ENCODE measurements around the gene IFNK. TPM values are rescaled to one million over a fixed set of nuclear protein-coding genes. Genes with fewer than 3 reads are reported as not detected.
A peak's percentile ranks its signal among the peaks of the same experiment; 100 is the strongest.

The IFNK gene
- total and polyA plus RNA-seq, 7 donors = not detected

GRCh38 chr9:27563738-27564430 is 39.8 kb downstream of the IFNK start:
- Histone ChIP-seq H3K36me3 (peaks cover 0 to 70% (median 9%) of the 10 kb centered on the region in 4 donors), H3K27ac (peak overlapping the region in 2 of 4 donors; percentile 3 to 53), H3K4me3 (no peak overlapping the region), H3K4me1 (peaks cover 0 to 10% (median 0%) of the 10 kb centered on the region in 4 donors), H3K27me3 (no peaks in the 10 kb centered on the region), H3K9me3 (no peaks in the 10 kb centered on the region)
- no peak for DNase-seq
- 90 to 91% methylated on average over 4 of the region's 4 CpGs for WGBS, 2 donors
- no peak for TF ChIP-seq EP300 (IDR thresholded peaks at IDR 0.05)
- TF ChIP-seq CTCF (IDR thresholded peaks at IDR 0.05) = no peak
- TF ChIP-seq POLR2A (IDR thresholded peaks at IDR 0.05) = no peak
- TF ChIP-seq POLR2AphosphoS5 (IDR thresholded peaks at IDR 0.05) = no peak
- intact Hi-C loops (cut with DNase I) = no loop called here

GRCh38 chr9:27564670-27565069 is 40.6 kb downstream of the IFNK start:
- no peak for TF ChIP-seq POLR2A (IDR thresholded peaks at IDR 0.05)
- TF ChIP-seq EP300 (IDR thresholded peaks at IDR 0.05) = no peak
- TF ChIP-seq CTCF (IDR thresholded peaks at IDR 0.05) = no peak
- TF ChIP-seq POLR2AphosphoS5 (IDR thresholded peaks at IDR 0.05) = no peak
- no peak for DNase-seq
- no peaks in the 10 kb centered on the region for H3K9me3 ChIP-seq
- H3K27me3 ChIP-seq = no peaks in the 10 kb centered on the region
- intact Hi-C loops (cut with DNase I) = no loop called here
- H3K4me3 ChIP-seq = no peak overlapping the region
- WGBS, 2 donors = 69 to 97% methylated on average over 1 of the region's 1 CpG
- peaks cover 0 to 62% (median 9%) of the 10 kb centered on the region in 4 donors for H3K36me3 ChIP-seq
- peak overlapping the region in 2 of 4 donors; percentile 3 to 53 for H3K27ac ChIP-seq
- H3K4me1 ChIP-seq = peaks cover 0 to 10% (median 0%) of the 10 kb centered on the region in 4 donors

GRCh38 chr9:27565696-27566095 is 41.6 kb downstream of the IFNK start:
- H3K4me1 ChIP-seq = peaks cover 0 to 10% (median 4%) of the 10 kb centered on the region in 4 donors
- intact Hi-C loops (cut with DNase I) = no loop called here
- peak overlapping the region in 1 of 4 donors; percentile 53 for H3K27ac ChIP-seq
- H3K9me3 ChIP-seq = no peaks in the 10 kb centered on the region
- no peaks in the 10 kb centered on the region for H3K27me3 ChIP-seq
- H3K36me3 ChIP-seq = peaks cover 0 to 52% (median 7%) of the 10 kb centered on the region in 4 donors
- no peak for DNase-seq
- H3K4me3 ChIP-seq = no peak overlapping the region
- no peak for TF ChIP-seq CTCF (IDR thresholded peaks at IDR 0.05)
- TF ChIP-seq POLR2A (IDR thresholded peaks at IDR 0.05) = no peak
- TF ChIP-seq EP300 (IDR thresholded peaks at IDR 0.05) = no peak
- TF ChIP-seq POLR2AphosphoS5 (IDR thresholded peaks at IDR 0.05) = no peak

- Histone ChIP-seq H3K36me3 (peaks cover 0 to 48% (median 4%) of the 10 kb centered on the region in 4 donors), H3K27me3 (no peaks in the 10 kb centered on the region), H3K4me1 (peaks cover 0 to 12% (median 5%) of the 10 kb centered on the region in 4 donors), H3K9me3 (no peaks in the 10 kb centered on the region), H3K27ac (peak overlapping the region in 1 of 4 donors; percentile 53), H3K4me3 (no peak overlapping the region)
- 95 to 100% methylated on average over 1 of the region's 1 CpG for WGBS, 2 donors
- TF ChIP-seq CTCF (IDR thresholded peaks at IDR 0.05) (no peak), EP300 (IDR thresholded peaks at IDR 0.05) (no peak), POLR2AphosphoS5 (IDR thresholded peaks at IDR 0.05) (no peak), POLR2A (IDR thresholded peaks at IDR 0.05) (no peak)
- no peak for DNase-seq
- intact Hi-C loops (cut with DNase I) = no loop called here
Observed at GRCh38 chr9:27566118-27566517, 42.0 kb downstream of the IFNK start.
